Stimulated activated naive CD8-positive, alpha-beta T cell treated with anti-CD3 and anti-CD28 coated beads, Interleukin-15, Interleukin-2, amounts not matched to agents 100 ng/mL and 50 ng/mL, for 24 hours (primary cell): Measurements from ENCODE around the gene RPEL1.
A peak's percentile ranks its signal among the peaks of the same experiment; 100 is the strongest.
"Not testable (repeated sequence)": the region's sequence is repeated elsewhere in the genome, so short reads cannot be mapped to it uniquely, and the experiment has no call there.

ENCODE experiments used
- H3K27ac Mint-ChIP-seq: one replicate; pipeline ENCODE4 v1.8.0; 2021; ENCODE audit warnings: mild to moderate bottlenecking, mixed read lengths
- H3K27me3 Mint-ChIP-seq: one replicate; pipeline ENCODE4 v1.8.0; 2021; ENCODE audit warnings: mixed read lengths
- H3K36me3 Mint-ChIP-seq: one replicate; pipeline ENCODE4 v1.8.0; 2021; ENCODE audit warnings: low read depth, mixed read lengths
- H3K4me1 Mint-ChIP-seq: one replicate; pipeline ENCODE4 v1.8.0; 2021; ENCODE audit warnings: low read depth, mixed read lengths
- H3K4me3 Mint-ChIP-seq: one replicate; pipeline ENCODE4 v1.8.0; 2021; ENCODE audit warnings: mild to moderate bottlenecking, mixed read lengths
- H3K9me3 Mint-ChIP-seq: one replicate; pipeline ENCODE4 v1.8.0; 2021; ENCODE audit warnings: mixed read lengths

Gene RPEL1

GRCh38 chr10:103256613-103257012 is 10.9 kb downstream of the RPEL1 start:
- Mint-ChIP-seq H3K36me3 (peaks cover 4% of the 10 kb centered on the region), H3K27me3 (peaks cover 19% of the 10 kb centered on the region), H3K9me3 (peaks cover 14% of the 10 kb centered on the region), H3K27ac (no peak overlapping the region), H3K4me3 (no peak overlapping the region), H3K4me1 (no peaks in the 10 kb centered on the region)

- Mint-ChIP-seq H3K4me1 (peaks cover 7% of the 10 kb centered on the region), H3K36me3 (peaks cover 4% of the 10 kb centered on the region), H3K27me3 (peaks cover 23% of the 10 kb centered on the region), H3K4me3 (no peak overlapping the region), H3K27ac (no peak overlapping the region), H3K9me3 (peaks cover 14% of the 10 kb centered on the region)
These were observed 12.1 kb downstream of the RPEL1 start for GRCh38 chr10:103257812-103258211.

- H3K27me3 Mint-ChIP-seq, result peaks cover 33% of the 10 kb centered on the region
- not testable (repeated sequence) for H3K4me1 Mint-ChIP-seq, H3K27ac Mint-ChIP-seq, H3K4me3 Mint-ChIP-seq, H3K36me3 Mint-ChIP-seq
- H3K9me3 Mint-ChIP-seq, result peaks cover 14% of the 10 kb centered on the region
These were observed 13.2 kb downstream of the RPEL1 start for GRCh38 chr10:103258928-103259327.

- H3K4me3 Mint-ChIP-seq, result no peak overlapping the region
- no peak overlapping the region for H3K27ac Mint-ChIP-seq
- peaks cover 4% of the 10 kb centered on the region for H3K36me3 Mint-ChIP-seq
- peaks cover 36% of the 10 kb centered on the region for H3K27me3 Mint-ChIP-seq
- peaks cover 7% of the 10 kb centered on the region for H3K4me1 Mint-ChIP-seq
- peaks cover 14% of the 10 kb centered on the region for H3K9me3 Mint-ChIP-seq
These were observed 14.3 kb downstream of the RPEL1 start for GRCh38 chr10:103259989-103260388.

GRCh38 chr10:103262229-103262628 is 16.5 kb downstream of the RPEL1 start:
- Mint-ChIP-seq H3K27me3 (peaks cover 52% of the 10 kb centered on the region), H3K4me3 (no peak overlapping the region), H3K9me3 (peaks cover 14% of the 10 kb centered on the region), H3K4me1 (peaks cover 7% of the 10 kb centered on the region), H3K27ac (no peak overlapping the region), H3K36me3 (peaks cover 4% of the 10 kb centered on the region)

GRCh38 chr10:103265717-103266329 is 20.1 kb downstream of the RPEL1 start:
- H3K27ac Mint-ChIP-seq, result no peak overlapping the region
- peaks cover 4% of the 10 kb centered on the region for H3K9me3 Mint-ChIP-seq
- peaks cover 7% of the 10 kb centered on the region for H3K4me1 Mint-ChIP-seq
- peaks cover 4% of the 10 kb centered on the region for H3K36me3 Mint-ChIP-seq
- peaks cover 55% of the 10 kb centered on the region for H3K27me3 Mint-ChIP-seq
- H3K4me3 Mint-ChIP-seq, result no peak overlapping the region

- H3K27ac Mint-ChIP-seq, result no peak overlapping the region
- H3K36me3 Mint-ChIP-seq, result no peaks in the 10 kb centered on the region
- peaks cover 5% of the 10 kb centered on the region for H3K4me1 Mint-ChIP-seq
- peaks cover 30% of the 10 kb centered on the region for H3K27me3 Mint-ChIP-seq
- H3K4me3 Mint-ChIP-seq, result no peak overlapping the region
- H3K9me3 Mint-ChIP-seq, result no peaks in the 10 kb centered on the region
These were observed 27.4 kb downstream of the RPEL1 start for GRCh38 chr10:103273041-103273441.

GRCh38 chr10:103276251-103276895 is 30.7 kb downstream of the RPEL1 start:
- H3K27ac Mint-ChIP-seq, result no peak overlapping the region
- H3K9me3 Mint-ChIP-seq, result no peaks in the 10 kb centered on the region
- H3K4me3 Mint-ChIP-seq, result peak overlapping the region; percentile 60
- H3K27me3 Mint-ChIP-seq, result peaks cover 53% of the 10 kb centered on the region
- no peaks in the 10 kb centered on the region for H3K36me3 Mint-ChIP-seq
- peaks cover 12% of the 10 kb centered on the region for H3K4me1 Mint-ChIP-seq

- Mint-ChIP-seq H3K27me3 (peaks cover 61% of the 10 kb centered on the region), H3K9me3 (no peaks in the 10 kb centered on the region), H3K27ac (no peak within 1 kb of the TSS), H3K4me1 (peaks cover 12% of the 10 kb centered on the region), H3K36me3 (no peaks in the 10 kb centered on the region), H3K4me3 (peak within 1 kb of the TSS; percentile 60)
These were observed 31.4 kb downstream of the RPEL1 start, which contains the start of gene INA for GRCh38 chr10:103276896-103277712. INA (plus strand) TSS chr10:103277138; CDS start chr10:103277212, 74 bp downstream.

- H3K9me3 Mint-ChIP-seq, result no peaks in the 10 kb centered on the region
- H3K4me3 Mint-ChIP-seq, result no peak overlapping the region
- peaks cover 12% of the 10 kb centered on the region for H3K4me1 Mint-ChIP-seq
- no peaks in the 10 kb centered on the region for H3K36me3 Mint-ChIP-seq
- H3K27ac Mint-ChIP-seq, result no peak overlapping the region
- peaks cover 67% of the 10 kb centered on the region for H3K27me3 Mint-ChIP-seq
These were observed 32.2 kb downstream of the RPEL1 start for GRCh38 chr10:103277713-103278536.

GRCh38 chr10:103278537-103278823 is 32.8 kb downstream of the RPEL1 start:
- no peak overlapping the region for H3K4me3 Mint-ChIP-seq
- H3K4me1 Mint-ChIP-seq, result peaks cover 12% of the 10 kb centered on the region
- H3K36me3 Mint-ChIP-seq, result no peaks in the 10 kb centered on the region
- no peaks in the 10 kb centered on the region for H3K9me3 Mint-ChIP-seq
- no peak overlapping the region for H3K27ac Mint-ChIP-seq
- peaks cover 73% of the 10 kb centered on the region for H3K27me3 Mint-ChIP-seq

- Mint-ChIP-seq H3K4me1 (peaks cover 12% of the 10 kb centered on the region), H3K27me3 (peaks cover 74% of the 10 kb centered on the region), H3K36me3 (no peaks in the 10 kb centered on the region), H3K27ac (no peak overlapping the region), H3K9me3 (no peaks in the 10 kb centered on the region), H3K4me3 (peak overlapping the region; percentile 35)
These were observed 33.2 kb downstream of the RPEL1 start for GRCh38 chr10:103278862-103279298.

GRCh38 chr10:103280031-103280430 is 34.3 kb downstream of the RPEL1 start:
- H3K27me3 Mint-ChIP-seq, result peaks cover 80% of the 10 kb centered on the region
- H3K9me3 Mint-ChIP-seq, result no peaks in the 10 kb centered on the region

GRCh38 chr10:103280506-103280905 is 34.8 kb downstream of the RPEL1 start:
- H3K4me1 Mint-ChIP-seq, result peaks cover 12% of the 10 kb centered on the region
- peaks cover 75% of the 10 kb centered on the region for H3K27me3 Mint-ChIP-seq
- H3K4me3 Mint-ChIP-seq, result no peak overlapping the region
- H3K27ac Mint-ChIP-seq, result no peak overlapping the region
- H3K36me3 Mint-ChIP-seq, result no peaks in the 10 kb centered on the region
- no peaks in the 10 kb centered on the region for H3K9me3 Mint-ChIP-seq

More at GRCh38 chr10:103280031-103280430, 34.3 kb downstream of the RPEL1 start:
- Mint-ChIP-seq H3K27ac (no peak overlapping the region), H3K36me3 (no peaks in the 10 kb centered on the region), H3K4me3 (no peak overlapping the region), H3K4me1 (peaks cover 12% of the 10 kb centered on the region)
